GM13976 (cell line): ENCODE data around the gene SLC16A10.

Source experiments
- DNase-seq: peaks from one replicate; pipeline ENCODE4 v3.0.0; 2012; ENCODE audit warnings: low spot score
- in situ Hi-C: fragments of 300-500 bp; cut with MboI; formaldehyde crosslinking; loops from one replicate; pipeline ENCODE4 v1.12.0; 2022; ENCODE audit warnings: low sequenced_read_pairs, mixed read lengths, inconsistent platforms; ENCODE audit not compliant: unreplicated experiment
- TF ChIP-seq, protein P1 (sequence below): IDR thresholded peaks from 2 replicates; pipeline ENCODE4 v1.5.1; 2012; ENCODE audit warnings: borderline replicate concordance, mild to moderate bottlenecking; ENCODE audit not compliant: insufficient read depth; ENCODE audit errors: extremely low read depth, missing control alignments, control extremely low read depth

SLC16A10 gene

DNA sequence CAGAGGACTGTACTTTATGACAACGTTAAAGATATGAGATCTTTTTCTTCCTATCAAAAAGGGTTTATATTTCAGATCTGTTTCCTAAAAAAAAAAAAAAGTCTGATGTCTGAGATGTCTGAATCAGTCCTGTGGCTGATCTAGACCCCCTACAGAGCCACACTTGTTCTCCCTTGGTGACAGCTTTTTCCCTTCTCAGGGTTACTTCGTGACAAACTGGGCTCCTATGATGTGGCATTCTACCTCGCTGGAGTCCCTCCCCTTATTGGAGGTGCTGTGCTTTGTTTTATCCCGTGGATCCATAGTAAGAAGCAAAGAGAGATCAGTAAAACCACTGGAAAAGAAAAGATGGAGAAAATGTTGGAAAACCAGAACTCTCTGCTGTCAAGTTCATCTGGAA, 134.5 kb downstream of the SLC16A10 start:
- in situ Hi-C loops, result loop anchor here (25.0 kb wide), 1 partner anchor 685 kb away; no protein-coding TSS in a partner anchor
- TF ChIP-seq, protein P1, sequence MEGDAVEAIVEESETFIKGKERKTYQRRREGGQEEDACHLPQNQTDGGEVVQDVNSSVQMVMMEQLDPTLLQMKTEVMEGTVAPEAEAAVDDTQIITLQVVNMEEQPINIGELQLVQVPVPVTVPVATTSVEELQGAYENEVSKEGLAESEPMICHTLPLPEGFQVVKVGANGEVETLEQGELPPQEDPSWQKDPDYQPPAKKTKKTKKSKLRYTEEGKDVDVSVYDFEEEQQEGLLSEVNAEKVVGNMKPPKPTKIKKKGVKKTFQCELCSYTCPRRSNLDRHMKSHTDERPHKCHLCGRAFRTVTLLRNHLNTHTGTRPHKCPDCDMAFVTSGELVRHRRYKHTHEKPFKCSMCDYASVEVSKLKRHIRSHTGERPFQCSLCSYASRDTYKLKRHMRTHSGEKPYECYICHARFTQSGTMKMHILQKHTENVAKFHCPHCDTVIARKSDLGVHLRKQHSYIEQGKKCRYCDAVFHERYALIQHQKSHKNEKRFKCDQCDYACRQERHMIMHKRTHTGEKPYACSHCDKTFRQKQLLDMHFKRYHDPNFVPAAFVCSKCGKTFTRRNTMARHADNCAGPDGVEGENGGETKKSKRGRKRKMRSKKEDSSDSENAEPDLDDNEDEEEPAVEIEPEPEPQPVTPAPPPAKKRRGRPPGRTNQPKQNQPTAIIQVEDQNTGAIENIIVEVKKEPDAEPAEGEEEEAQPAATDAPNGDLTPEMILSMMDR, result no peak
- no peak for DNase-seq

DNA sequence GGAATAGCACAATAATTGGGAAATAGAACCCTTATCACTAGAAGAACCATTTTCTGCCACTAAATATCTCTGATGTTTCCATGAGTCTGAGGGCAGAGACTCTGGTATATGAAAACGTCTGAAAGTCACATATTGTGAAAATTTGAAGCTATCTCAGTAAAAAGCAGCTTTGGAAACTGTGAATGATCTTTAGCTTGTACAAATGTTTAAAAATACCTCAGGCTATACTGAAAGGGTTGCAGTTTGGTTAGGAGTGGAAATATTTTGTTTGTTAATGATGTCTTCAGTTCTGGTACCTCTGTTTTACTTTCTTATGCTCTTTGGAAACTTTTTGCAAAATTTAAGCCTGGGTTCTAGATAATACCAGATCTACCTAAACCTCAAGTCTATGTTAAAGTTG, 135.0 kb downstream of the SLC16A10 start:
- DNase-seq, result no peak
- TF ChIP-seq, protein P1, result no peak
- in situ Hi-C loops, result loop anchor here (25.0 kb wide), 1 partner anchor 685 kb away; no protein-coding TSS in a partner anchor

DNA sequence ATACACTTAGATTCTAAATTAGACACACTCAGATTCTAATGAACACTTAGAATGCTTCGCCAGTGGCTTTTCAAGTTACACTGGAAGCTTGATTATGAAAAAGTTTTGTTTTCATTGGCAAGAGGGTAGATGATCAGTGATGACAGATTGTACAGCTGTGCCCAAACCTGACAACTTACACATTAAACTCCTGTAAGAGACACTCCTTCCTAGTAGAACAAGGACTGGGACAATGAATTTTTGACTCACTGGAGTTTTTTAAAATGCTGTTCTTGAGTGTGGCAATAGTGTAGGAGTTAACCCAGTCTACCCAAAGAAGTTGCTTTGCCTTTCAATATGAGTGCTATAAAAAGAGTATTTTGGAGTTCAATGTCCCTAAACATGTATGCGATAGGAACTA, 140.8 kb downstream of the SLC16A10 start:
- DNase-seq, result no peak
- in situ Hi-C loops, result no loop called here
- TF ChIP-seq, protein P1, result no peak

DNA sequence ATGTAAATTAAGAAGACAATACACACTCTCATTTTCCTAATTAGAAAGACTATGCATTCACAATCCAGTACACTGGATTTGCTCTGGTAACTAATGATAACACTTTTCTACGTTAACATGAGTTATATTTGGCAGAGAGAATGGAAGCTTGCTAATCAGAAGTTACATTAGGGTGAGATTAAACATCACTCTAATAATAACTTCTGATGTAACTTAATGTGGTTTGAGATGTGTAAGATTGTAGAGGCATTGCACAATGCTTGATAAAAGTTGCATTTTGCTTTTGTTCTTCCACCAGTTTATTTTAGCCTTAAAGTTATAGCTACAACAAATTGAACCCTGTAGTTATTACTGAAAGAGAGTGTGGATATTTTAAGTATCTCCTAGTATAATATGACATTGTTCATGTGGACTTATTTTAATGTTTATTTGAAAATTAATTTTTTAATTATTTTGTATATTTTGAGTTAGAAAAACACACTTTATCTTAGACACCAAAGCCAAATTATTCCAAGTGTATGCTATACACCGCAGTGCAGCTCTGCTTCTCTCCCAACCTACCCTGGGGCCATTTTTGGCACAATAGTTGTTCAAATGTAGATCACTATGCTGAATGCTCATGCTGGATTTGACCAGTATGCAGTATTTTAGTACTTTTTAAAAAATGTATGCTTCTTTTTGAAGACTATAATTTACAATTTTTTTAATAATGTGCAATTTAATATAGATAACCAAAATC, 143.2 kb downstream of the SLC16A10 start:
- in situ Hi-C loops, result no loop called here
- TF ChIP-seq, protein P1, result no peak
- DNase-seq, result no peak

DNA sequence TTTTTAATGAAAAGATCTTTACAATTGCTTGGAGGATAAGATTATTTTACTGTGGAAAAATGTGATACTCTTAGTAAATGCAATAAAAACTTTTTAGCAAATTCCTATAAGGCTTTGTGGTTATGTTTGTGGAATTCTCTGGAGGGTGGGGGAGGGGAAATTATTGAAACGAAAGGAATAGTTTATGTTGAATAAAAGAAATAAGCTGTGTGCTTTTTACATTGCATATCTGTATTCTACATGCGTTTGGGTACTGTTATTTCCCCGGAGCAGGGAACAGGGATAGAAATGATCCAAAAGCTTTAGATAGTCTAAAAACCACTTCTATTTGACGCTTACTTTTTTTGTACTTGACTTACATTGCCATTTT, 143.8 kb downstream of the SLC16A10 start:
- TF ChIP-seq, protein P1, result no peak
- DNase-seq, result no peak
- in situ Hi-C loops, result no loop called here

DNA sequence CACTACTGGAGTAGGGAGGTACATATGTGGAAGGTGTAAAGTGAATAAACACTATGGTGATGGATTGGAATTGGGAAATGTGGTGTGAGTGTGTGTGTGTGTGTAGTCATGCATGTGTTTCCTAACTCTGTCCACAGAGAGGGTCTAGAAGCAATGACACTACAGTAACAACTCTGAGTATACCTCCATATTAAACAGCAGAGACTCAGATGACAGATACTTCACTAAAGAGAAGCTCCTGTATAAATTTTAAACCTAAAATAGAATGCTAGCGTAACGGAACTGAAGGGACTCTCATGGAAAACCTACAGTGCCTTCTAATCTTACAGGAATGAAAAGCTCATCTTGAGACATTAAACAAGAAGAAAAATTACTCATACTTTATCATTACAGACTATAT, 150.5 kb downstream of the SLC16A10 start:
- TF ChIP-seq, protein P1, result no peak
- in situ Hi-C loops, result no loop called here
- no peak for DNase-seq
